SU-DHL-6 (cell line): ENCODE results near the gene NEDD4.

Source experiments
- CTCF ChIP-seq: fragments of 200-600 bp; sonication (generic); IDR thresholded peaks from one replicate; pipeline ENCODE4 v1.5.1; 2017; ENCODE audit warnings: antibody characterized with exemption, mild to moderate bottlenecking, low read length, moderate library complexity; ENCODE audit not compliant: insufficient read depth, poor library complexity, severe bottlenecking
- EZH2phosphoT487 ChIP-seq: fragments of 200-600 bp; sonication (generic), shearing (Covaris generic); conservative IDR thresholded peaks from 2 replicates; pipeline ENCODE4 v1.6.1; 2018; ENCODE audit warnings: mild to moderate bottlenecking, antibody characterized with exemption, low read length, moderate library complexity, mixed read lengths

GRCh38 chr15:55902981-55903380, 90.4 kb downstream of the NEDD4 start:
- TF ChIP-seq CTCF (no peak), EZH2phosphoT487 (no peak)
